D721Med (cell line): ENCODE data around the gene SDK1.

Experiments used
- DNase-seq: peaks from one replicate; pipeline ENCODE4 v3.0.0; 2011; ENCODE audit warnings: low spot score; ENCODE audit not compliant: insufficient read length
- FAIRE-seq: peaks from 2 replicates; lab custom pipeline; 2011; peaks lifted over from hg19 to GRCh38; lab: Jason Lieb, UNC
- TF ChIP-seq, protein P1 (sequence below): IDR thresholded peaks from 2 replicates; pipeline ENCODE4 v1.5.1; 2012; ENCODE audit warnings: mild to moderate bottlenecking, control low read depth; ENCODE audit not compliant: insufficient read depth; ENCODE audit errors: missing control alignments

The SDK1 gene

DNA sequence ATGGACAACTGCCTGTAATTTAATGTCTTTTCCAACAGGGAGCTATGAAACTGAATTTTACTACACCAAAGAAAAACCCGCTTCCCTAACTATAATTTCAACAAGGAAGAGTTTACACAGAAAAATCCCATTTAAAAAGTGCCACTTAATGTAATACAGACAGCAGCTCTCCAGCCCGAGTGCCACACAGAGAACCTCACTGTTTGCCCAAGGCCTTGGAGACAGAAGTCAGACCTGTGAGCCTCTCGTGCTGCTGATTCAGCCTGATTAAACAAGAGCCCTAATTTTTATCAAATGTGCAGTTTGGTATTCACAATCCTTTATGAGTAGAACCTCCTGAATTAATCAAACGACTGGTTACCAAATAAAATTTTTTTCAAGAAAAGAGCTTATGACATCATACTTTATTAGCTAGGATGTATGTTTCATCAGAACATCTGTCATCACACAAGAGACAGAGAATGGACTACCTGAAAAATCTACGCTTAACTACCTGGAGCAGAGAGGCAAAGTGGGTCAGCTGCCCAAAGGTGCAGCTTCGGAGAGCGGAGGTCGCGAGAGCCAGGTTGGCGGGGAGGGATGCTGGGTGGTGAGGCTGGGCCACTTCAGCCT, 543.6 kb downstream of the SDK1 start:
- TF ChIP-seq, protein P1, sequence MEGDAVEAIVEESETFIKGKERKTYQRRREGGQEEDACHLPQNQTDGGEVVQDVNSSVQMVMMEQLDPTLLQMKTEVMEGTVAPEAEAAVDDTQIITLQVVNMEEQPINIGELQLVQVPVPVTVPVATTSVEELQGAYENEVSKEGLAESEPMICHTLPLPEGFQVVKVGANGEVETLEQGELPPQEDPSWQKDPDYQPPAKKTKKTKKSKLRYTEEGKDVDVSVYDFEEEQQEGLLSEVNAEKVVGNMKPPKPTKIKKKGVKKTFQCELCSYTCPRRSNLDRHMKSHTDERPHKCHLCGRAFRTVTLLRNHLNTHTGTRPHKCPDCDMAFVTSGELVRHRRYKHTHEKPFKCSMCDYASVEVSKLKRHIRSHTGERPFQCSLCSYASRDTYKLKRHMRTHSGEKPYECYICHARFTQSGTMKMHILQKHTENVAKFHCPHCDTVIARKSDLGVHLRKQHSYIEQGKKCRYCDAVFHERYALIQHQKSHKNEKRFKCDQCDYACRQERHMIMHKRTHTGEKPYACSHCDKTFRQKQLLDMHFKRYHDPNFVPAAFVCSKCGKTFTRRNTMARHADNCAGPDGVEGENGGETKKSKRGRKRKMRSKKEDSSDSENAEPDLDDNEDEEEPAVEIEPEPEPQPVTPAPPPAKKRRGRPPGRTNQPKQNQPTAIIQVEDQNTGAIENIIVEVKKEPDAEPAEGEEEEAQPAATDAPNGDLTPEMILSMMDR = no peak
- DNase-seq (no peak), FAIRE-seq (no peak)

DNA sequence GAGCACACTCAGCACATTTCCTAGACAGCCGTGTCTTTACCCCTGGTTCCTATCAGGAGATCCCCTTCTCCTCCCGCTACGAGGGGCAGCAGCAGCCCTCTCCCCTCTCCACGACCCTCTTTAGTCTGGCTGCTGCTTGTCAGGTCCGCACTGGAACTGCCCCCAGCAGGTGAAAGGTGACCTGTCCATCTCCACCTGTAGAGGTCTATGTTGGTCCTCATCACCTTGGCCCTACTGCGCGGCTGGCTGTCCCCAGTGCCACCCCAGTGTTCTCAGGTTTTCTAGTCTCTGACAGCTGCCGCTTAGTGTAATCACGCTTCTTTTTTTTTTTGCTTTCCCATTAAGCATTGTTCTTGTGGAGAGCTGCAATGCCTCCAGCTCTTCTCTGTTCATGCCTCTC, 545.7 kb downstream of the SDK1 start:
- TF ChIP-seq, protein P1 = no peak
- FAIRE-seq (no peak), DNase-seq (no peak)

DNA sequence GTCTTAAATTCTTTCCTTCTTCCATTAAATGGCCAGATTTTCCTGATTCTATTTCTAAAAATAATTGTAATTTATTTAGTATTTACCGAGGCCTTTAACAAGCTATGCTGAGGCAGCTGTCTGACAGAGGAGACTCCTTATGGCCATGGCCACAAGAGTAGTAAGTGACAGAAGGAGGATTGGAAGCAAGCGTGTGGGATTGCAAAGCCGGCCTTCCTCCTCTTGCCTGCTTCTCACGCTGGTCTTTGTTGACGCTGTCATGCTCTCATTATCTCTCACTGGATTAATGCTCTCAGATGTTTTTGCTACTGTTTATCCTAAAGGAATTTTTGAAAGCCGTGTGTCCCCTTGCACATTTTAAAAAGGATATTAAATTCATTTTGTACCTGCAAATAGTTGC, 546.3 kb downstream of the SDK1 start:
- TF ChIP-seq, protein P1 = no peak
- DNase-seq = no peak
- no peak for FAIRE-seq

DNA sequence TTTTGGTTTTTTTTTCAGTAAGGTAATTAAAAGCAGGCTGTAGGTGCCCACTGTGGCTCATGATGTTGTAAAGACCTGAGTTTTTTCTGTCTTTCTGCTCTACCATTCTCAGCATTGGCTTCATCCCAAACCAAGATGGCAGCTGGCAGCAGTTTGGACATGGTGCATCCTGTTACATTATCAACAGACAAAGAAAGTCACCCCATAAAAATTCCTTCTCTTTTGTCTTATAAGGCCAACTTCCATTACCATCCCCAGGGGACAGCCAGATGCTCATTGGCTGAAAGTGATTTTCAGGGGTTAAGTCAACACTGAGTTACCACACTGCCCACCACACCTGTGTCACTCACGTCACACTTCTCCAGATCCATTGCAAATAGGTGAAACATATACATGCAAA, 558.4 kb downstream of the SDK1 start:
- DNase-seq (no peak), FAIRE-seq (no peak)
- TF ChIP-seq, protein P1 = no peak

DNA sequence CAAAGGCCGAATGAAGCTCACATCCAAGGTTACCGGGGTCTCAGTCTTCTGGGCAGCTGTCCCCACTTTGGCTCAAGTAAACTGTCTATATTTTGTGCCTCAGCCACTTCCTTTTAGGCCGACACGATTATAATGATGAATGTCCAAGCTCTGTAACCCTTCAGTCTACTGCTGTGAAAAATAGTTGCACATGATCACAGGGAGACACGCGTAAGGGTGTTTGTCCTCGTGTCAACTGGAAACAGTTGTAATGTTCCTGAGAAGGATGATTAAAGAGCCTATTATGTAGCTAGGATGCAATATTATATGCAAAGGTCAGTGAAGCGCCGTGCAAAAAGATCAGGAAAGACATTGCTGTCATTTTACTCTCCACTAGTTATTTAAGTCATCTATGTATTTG, 559.9 kb downstream of the SDK1 start:
- TF ChIP-seq, protein P1 = no peak
- FAIRE-seq = no peak

DNA sequence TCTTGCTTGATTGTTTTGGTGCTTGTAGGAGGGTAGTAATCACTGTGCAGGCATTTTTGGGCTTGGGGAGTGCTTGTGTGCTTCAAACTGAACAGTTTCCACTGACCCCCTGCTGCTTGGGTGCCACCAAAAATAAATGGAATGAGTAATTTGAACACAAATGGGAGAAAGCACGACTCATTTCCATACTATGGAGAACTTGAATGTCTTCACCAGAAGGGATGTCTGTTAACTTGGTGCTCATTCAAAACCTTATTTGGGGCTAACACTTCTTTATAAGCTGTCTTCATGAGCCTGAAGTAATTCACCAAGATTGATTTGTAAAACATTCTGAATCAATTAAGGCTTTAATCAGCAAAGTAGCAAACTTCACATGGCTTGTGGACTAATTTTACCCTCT, 560.3 kb downstream of the SDK1 start:
- FAIRE-seq (no peak), DNase-seq (no peak)
- TF ChIP-seq, protein P1 = no peak

More for the DNA sequence above, 559.9 kb downstream of the SDK1 start:
- DNase-seq = no peak

DNA sequence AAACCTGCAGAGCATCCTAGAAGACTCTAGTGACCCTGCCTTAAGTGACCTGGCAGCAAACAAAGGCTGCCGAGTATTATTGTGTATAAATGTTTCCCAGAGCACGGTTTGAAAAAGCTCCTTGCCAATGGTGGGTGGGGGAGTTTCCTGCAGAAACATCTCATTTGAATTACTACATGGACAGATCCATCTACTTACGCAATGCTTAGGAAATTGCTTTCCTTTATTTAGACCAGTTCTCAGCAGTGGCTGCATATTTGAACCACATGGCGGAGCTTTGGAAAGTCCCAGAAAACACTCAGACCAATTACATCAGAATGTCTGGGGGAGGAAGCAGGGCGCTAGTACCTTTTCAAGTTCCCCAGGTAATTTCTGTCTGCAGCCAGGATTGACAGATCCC, 560.9 kb downstream of the SDK1 start:
- DNase-seq (no peak), FAIRE-seq (no peak)
- TF ChIP-seq, protein P1 = no peak
